B cell (primary cell): Measurements from ENCODE around the gene PSME1. TPM values are rescaled to one million over a fixed set of nuclear protein-coding genes. Genes with fewer than 3 reads are reported as not detected.

ENCODE experiments used
- ATAC-seq: fragments of 200-7000 bp; cut with Tn5 transposase; one replicate; pipeline ENCODE4 v1.10.0; 2021; ENCODE audit warnings: low read depth, mild to moderate bottlenecking, moderate number of reproducible peaks, moderate library complexity
- CTCF ChIA-PET: fragments of 350-600 bp; sonication (Branson Sonifier 250); formaldehyde crosslinking; loops from one replicate; lab custom pipeline; 2021; ENCODE audit warnings: antibody characterized with exemption, inconsistent platforms; lab: Charles Lee
- POLR2A ChIA-PET: fragments of 350-600 bp; sonication (Branson Sonifier 250); formaldehyde crosslinking; loops from one replicate; lab custom pipeline; 2021; ENCODE audit warnings: antibody characterized with exemption; lab: Charles Lee
- DNase-seq: peaks from one replicate; pipeline ENCODE4 v3.0.0; 2013
- H2AFZ ChIP-seq: 2 replicates; pipeline ENCODE4 v1.6.1; 2012; ENCODE audit warnings: mild to moderate bottlenecking, low read depth, low read length; ENCODE audit not compliant: insufficient read depth, poor library complexity, severe bottlenecking
- H3K27ac ChIP-seq, 2 donors: 1 replicate in 1 of 2; 2 replicates in 1 of 2; pipeline ENCODE4 v1.5.1; 2012 to 2013; ENCODE audit warnings: low read length in 2 of 2, mild to moderate bottlenecking in 2 of 2, moderate library complexity in 1 of 2
- H3K27me3 ChIP-seq, 4 experiments: fragments of 200-600 bp in 1 of 4; sonication (generic) in 1 of 4; replicated peaks in 1 of 4; 1 replicate in 2 of 4; 2 replicates in 2 of 4; pipeline versions ENCODE4 v1.6.1 to v1.7.0; 2013 to 2016; ENCODE audit warnings: low read length in 3 of 4, mild to moderate bottlenecking in 2 of 4, mixed read lengths in 1 of 4, moderate library complexity in 1 of 4; ENCODE audit not compliant: insufficient read depth in 4 of 4, control insufficient read depth in 3 of 4; ENCODE audit errors: control extremely low read depth in 1 of 4
- H3K36me3 ChIP-seq, 2 experiments: replicated peaks in 1 of 2; 1 replicate in 1 of 2; 2 replicates in 1 of 2; pipeline versions ENCODE4 v1.6.1 to v1.7.1; 2013; ENCODE audit warnings: low read length in 1 of 2; ENCODE audit not compliant: insufficient read depth in 2 of 2, control insufficient read depth in 1 of 2; ENCODE audit errors: control extremely low read depth in 1 of 2, extremely low read depth in 1 of 2
- H3K4me1 ChIP-seq, 2 donors: fragments of 200-600 bp in 1 of 2; sonication (generic) in 1 of 2; 1 replicate in 1 of 2; 2 replicates in 1 of 2; pipeline versions ENCODE4 v1.5.1 to v1.6.1; 2013 to 2017; ENCODE audit warnings: low read length in 2 of 2; ENCODE audit not compliant: control insufficient read depth in 2 of 2, insufficient read depth in 2 of 2
- H3K4me2 ChIP-seq: replicated peaks from 2 replicates; pipeline ENCODE3; 2012; ENCODE audit warnings: mild to moderate bottlenecking, low read depth, low read length; ENCODE audit not compliant: poor library complexity, severe bottlenecking
- H3K4me3 ChIP-seq, 5 experiments: fragments of 200-600 bp in 1 of 5; sonication (generic) in 1 of 5; 1 replicate in 3 of 5; 2 replicates in 2 of 5; pipeline versions ENCODE4 v1.5.1 to v1.7.0; 2011 to 2016; ENCODE audit warnings: low read length in 4 of 5, mild to moderate bottlenecking in 4 of 5, low read depth in 2 of 5, control low read depth in 1 of 5, moderate library complexity in 1 of 5; ENCODE audit not compliant: insufficient read depth in 1 of 5; ENCODE audit errors: control extremely low read depth in 1 of 5, extremely low read depth in 1 of 5
- H3K79me2 ChIP-seq: fragments of 200-600 bp; sonication (generic); one replicate; pipeline ENCODE4 v1.6.0; 2016; ENCODE audit warnings: low read length; ENCODE audit not compliant: control insufficient read depth, insufficient read depth
- H3K9ac ChIP-seq: fragments of 200-600 bp; sonication (generic); 2 replicates; pipeline ENCODE4 v1.6.1; 2017; ENCODE audit warnings: mild to moderate bottlenecking, low read length, moderate library complexity
- H3K9me3 ChIP-seq, 3 donors: one replicate each; pipeline versions ENCODE4 v1.6.1 to v1.7.1; 2013; ENCODE audit warnings: low read length in 2 of 3; ENCODE audit not compliant: control insufficient read depth in 2 of 3, insufficient read depth in 1 of 3; ENCODE audit errors: control extremely low read depth in 1 of 3
- H4K20me1 ChIP-seq: 2 replicates; pipeline ENCODE4 v1.6.0; 2012; ENCODE audit warnings: mild to moderate bottlenecking, low read length; ENCODE audit not compliant: insufficient read depth, control insufficient read depth, poor library complexity, severe bottlenecking
- H3K27ac Mint-ChIP-seq: one replicate; pipeline ENCODE4 v1.8.0; 2021; ENCODE audit warnings: mixed read lengths
- H3K27me3 Mint-ChIP-seq: one replicate; pipeline ENCODE4 v1.8.0; 2021; ENCODE audit warnings: mixed read lengths
- H3K4me1 Mint-ChIP-seq: one replicate; pipeline ENCODE4 v1.8.0; 2021; ENCODE audit warnings: mixed read lengths
- H3K4me3 Mint-ChIP-seq: one replicate; pipeline ENCODE4 v1.8.0; 2021; ENCODE audit warnings: mixed read lengths
- H3K9me3 Mint-ChIP-seq: one replicate; pipeline ENCODE4 v1.8.0; 2022; ENCODE audit warnings: mixed read lengths; ENCODE audit not compliant: insufficient read depth
- CTCF ChIP-seq: fragments of 200-600 bp; IDR thresholded peaks from one replicate; pipeline ENCODE4 v1.8.0; 2022; ENCODE audit warnings: antibody characterized with exemption, mild to moderate bottlenecking
- EZH2 ChIP-seq: IDR thresholded peaks from 2 replicates; pipeline ENCODE4 v1.6.1; 2012; ENCODE audit warnings: borderline replicate concordance, low read depth, mild to moderate bottlenecking, moderate library complexity, low read length; ENCODE audit not compliant: insufficient read depth, poor library complexity, severe bottlenecking
- WGBS: methylation state at CpG from one replicate; pipeline ENCODE4 v1.1.5; 2013; ENCODE audit warnings: missing lambda C conversion rate; ENCODE audit not compliant: insufficient coverage; 5-methylcytosine and 5-hydroxymethylcytosine counted together
- intact Hi-C: fragments of 100-400 bp; cut with micrococcal nuclease; formaldehyde crosslinking; loops from one replicate; pipeline ENCODE4 v1.10.0; 2022
- polyA plus RNA-seq: library from polyadenylated mRNA; depleted of rRNA; stranded (reverse); fragments of >200 nt; gene quantifications from 2 replicates; pipeline ENCODE4 v1.2.3, GENCODE V29; 2012
- total RNA-seq, 2 donors: library from RNA; stranded (reverse); fragments of 120-200 nt in 1 of 2; gene quantifications; 1 replicate in 1 of 2; 2 replicates in 1 of 2; pipeline versions ENCODE4 v1.2.3 to v1.2.4, GENCODE V29; 2013 to 2022

Gene PSME1
- total and polyA plus RNA-seq, 2 donors (not counting 1 experiment from before 2014, with no cell fraction given), result 237 to 257 TPM

- Histone ChIP-seq H3K27me3 (no peaks in the 10 kb centered on the region), H3K4me3 (no peak overlapping the region), H3K36me3 (peaks cover 2 to 69% of the 10 kb centered on the region in 2 experiments), H4K20me1 (peaks cover 7% of the 10 kb centered on the region), H3K27ac (no peak overlapping the region), H3K79me2 (peaks cover 34% of the 10 kb centered on the region), H2AFZ (no peak overlapping the region), H3K4me2 (no peak overlapping the region), H3K9ac (no peak overlapping the region), H3K4me1 (peaks cover 5 to 13% of the 10 kb centered on the region in 2 donors), H3K9me3 (no peaks in the 10 kb centered on the region)
- Mint-ChIP-seq H3K27me3 (no peaks in the 10 kb centered on the region), H3K27ac (peak overlapping the region; percentile 50), H3K4me1 (peaks cover 13% of the 10 kb centered on the region), H3K9me3 (no peaks in the 10 kb centered on the region), H3K4me3 (no peak overlapping the region)
- intact Hi-C loops, result loop anchor here (10.0 kb wide), 1 partner anchor 116 kb away; the partner anchor contains the start of gene DHRS4L2
- POLR2A ChIA-PET, result no interaction called here
- no peak for DNase-seq
- CTCF ChIA-PET, result interaction anchor here (1.2 to 11.7 kb wide), 4 partner anchors 7 to 42 kb away, joined by 4 to 292 read pairs (median 6); partner anchors contain the start of gene PCK2
- ATAC-seq, result no peak
- no peak for TF ChIP-seq EZH2
- TF ChIP-seq CTCF, result no peak
- WGBS, result 100% methylated on average over 3 of the region's 4 CpGs
These were observed 35.6 kb upstream of the PSME1 start for GRCh38 chr14:24100197-24100981.
